HG03064 (cell line): ENCODE measurements around the gene PLPP7.
"Not testable (repeated sequence)": the region's sequence is repeated elsewhere in the genome, so short reads cannot be mapped to it uniquely, and the experiment has no call there.

ENCODE experiments used
- ATAC-seq: cut with Tn5 transposase; IDR thresholded peaks from one replicate; pipeline ENCODE4 v1.9.1; 2021; ENCODE audit warnings: low read depth; ENCODE audit not compliant: unreplicated experiment

The PLPP7 gene

GRCh38 chr9:131324736-131325679 is 35.5 kb downstream of the PLPP7 start:
- no peak for ATAC-seq

GRCh38 chr9:131329241-131329641 is 39.7 kb downstream of the PLPP7 start:
- ATAC-seq = no peak

GRCh38 chr9:131330814-131331600 is 41.5 kb downstream of the PLPP7 start:
- ATAC-seq = no peak

GRCh38 chr9:131331996-131332395 is 42.5 kb downstream of the PLPP7 start:
- not testable (repeated sequence) for ATAC-seq

GRCh38 chr9:131333771-131334628 is 44.5 kb downstream of the PLPP7 start:
- ATAC-seq = no peak

GRCh38 chr9:131334629-131335367 is 45.3 kb downstream of the PLPP7 start:
- no peak for ATAC-seq

GRCh38 chr9:131335368-131335755 is 45.8 kb downstream of the PLPP7 start:
- no peak for ATAC-seq

GRCh38 chr9:131337131-131337848 is 47.8 kb downstream of the PLPP7 start:
- ATAC-seq = no peak

GRCh38 chr9:131339212-131339611 is 49.7 kb downstream of the PLPP7 start:
- ATAC-seq = not testable (repeated sequence)

- not testable (repeated sequence) for ATAC-seq
These were observed 55.5 kb downstream of the PLPP7 start for GRCh38 chr9:131344931-131345535.

GRCh38 chr9:131346559-131346958 is 57.0 kb downstream of the PLPP7 start:
- no peak for ATAC-seq

- no peak for ATAC-seq
These were observed 58.0 kb downstream of the PLPP7 start for GRCh38 chr9:131347376-131348020.

GRCh38 chr9:131348631-131349521 is 59.4 kb downstream of the PLPP7 start:
- ATAC-seq = no peak

GRCh38 chr9:131349522-131349880 is 60.0 kb downstream of the PLPP7 start:
- ATAC-seq = no peak

- ATAC-seq = no peak
These were observed 60.5 kb downstream of the PLPP7 start for GRCh38 chr9:131349881-131350563.

GRCh38 chr9:131356479-131356878 is 67.0 kb downstream of the PLPP7 start:
- not testable (repeated sequence) for ATAC-seq

GRCh38 chr9:131358556-131358955 is 69.0 kb downstream of the PLPP7 start:
- no peak for ATAC-seq
